Measurements from ENCODE around the gene TPCN1.

Gene TPCN1

GRCh38 chr12:113332688-113333417, 111.6 kb downstream of the TPCN1 start:
- DNase-seq, result peak in 4 of 56 donors; percentile 5 to 18 (median 12)

GRCh38 chr12:113333418-113333750, 112.1 kb downstream of the TPCN1 start:
- no peak for DNase-seq

GRCh38 chr12:113333877-113334785, 112.9 kb downstream of the TPCN1 start:
- DNase-seq, result peak in 1 of 56 donors; percentile 14

- peak; percentile 27 to 92 (median 73) for DNase-seq
Observed at GRCh38 chr12:113334786-113335539, 113.7 kb downstream of the TPCN1 start, which contains the start of gene SLC8B1. SLC8B1 (minus strand) TSS chr12:113335109; CDS start chr12:113332878, 2,231 bp downstream.

GRCh38 chr12:113339540-113339939, 118.3 kb downstream of the TPCN1 start:
- no peak for DNase-seq

- DNase-seq, result no peak
Observed at GRCh38 chr12:113340061-113340460, 118.8 kb downstream of the TPCN1 start.

GRCh38 chr12:113341535-113341934, 120.3 kb downstream of the TPCN1 start:
- no peak for DNase-seq

GRCh38 chr12:113345318-113345717, 124.1 kb downstream of the TPCN1 start:
- no peak for DNase-seq

GRCh38 chr12:113346353-113346752, 125.1 kb downstream of the TPCN1 start:
- no peak for DNase-seq

GRCh38 chr12:113347107-113347506, 125.8 kb downstream of the TPCN1 start:
- DNase-seq, result no peak

GRCh38 chr12:113347892-113348291, 126.6 kb downstream of the TPCN1 start:
- DNase-seq, result no peak
